Spleen (tissue), 11 donors: ENCODE measurements around the gene BAG5. TPM values are rescaled to one million over a fixed set of nuclear protein-coding genes. Genes with fewer than 3 reads are reported as not detected.

Experiments used
- DNase-seq: peaks from one replicate; pipeline ENCODE4 v3.0.0-alpha.2; 2020
- H3K27ac ChIP-seq, 8 donors: fragments of 200-600 bp; sonication (generic) in 7 of 8; 1 replicate in 4 of 8; 2 replicates in 4 of 8; pipeline versions ENCODE4 v1.5.0 to v1.8.0; 2016 to 2021; ENCODE audit warnings: inconsistent platforms in 4 of 8, mild to moderate bottlenecking in 4 of 8, moderate library complexity in 1 of 8
- H3K27me3 ChIP-seq, 7 donors: fragments of 200-600 bp; sonication (generic) in 6 of 7; replicated peaks in 1 of 7; 1 replicate in 4 of 7; 2 replicates in 3 of 7; pipeline versions ENCODE4 v1.5.0 to v1.8.0; 2016 to 2021; ENCODE audit warnings: inconsistent platforms in 3 of 7, mild to moderate bottlenecking in 1 of 7
- H3K36me3 ChIP-seq, 6 donors: fragments of 200-600 bp; sonication (generic) in 5 of 6; 1 replicate in 4 of 6; 2 replicates in 2 of 6; pipeline versions ENCODE4 v1.5.0 to v1.8.0; 2016 to 2021; ENCODE audit warnings: inconsistent platforms in 2 of 6
- H3K4me1 ChIP-seq, 6 donors: fragments of 200-600 bp; sonication (generic) in 5 of 6; 1 replicate in 3 of 6; 2 replicates in 3 of 6; pipeline versions ENCODE4 v1.5.0 to v1.8.0; 2016 to 2021; ENCODE audit warnings: inconsistent platforms in 3 of 6
- H3K4me3 ChIP-seq, 8 donors: fragments of 200-600 bp; sonication (generic) in 7 of 8; 1 replicate in 4 of 8; 2 replicates in 4 of 8; pipeline versions ENCODE4 v1.5.0 to v1.8.0; 2016 to 2021; ENCODE audit warnings: inconsistent platforms in 4 of 8, mild to moderate bottlenecking in 4 of 8, moderate library complexity in 2 of 8
- H3K9me3 ChIP-seq, 8 donors: fragments of 200-600 bp; sonication (generic) in 7 of 8; 1 replicate in 4 of 8; 2 replicates in 4 of 8; pipeline versions ENCODE4 v1.5.0 to v1.8.0; 2016 to 2021; ENCODE audit warnings: inconsistent platforms in 4 of 8
- POLR2A ChIP-seq, 3 donors: fragments of 450-650 bp; IDR thresholded peaks; one replicate each; pipeline ENCODE4 v1.5.1; 2017; ENCODE audit warnings: antibody characterized with exemption in 3 of 3, mild to moderate bottlenecking in 1 of 3
- POLR2AphosphoS5 ChIP-seq, 3 donors: sonication (generic); formaldehyde crosslinking; IDR thresholded peaks; one replicate each; pipeline ENCODE4 v1.5.1; 2017; ENCODE audit warnings: antibody characterized with exemption in 3 of 3
- WGBS, 5 donors: extraction: QIAGEN DNeasy Blood & Tissue Kit in 3 of 5; methylation state at CpG; one replicate each; pipeline versions ENCODE4 v1.1.5 to v1.1.7; 2013 to 2018; 5-methylcytosine and 5-hydroxymethylcytosine counted together
- intact Hi-C: fragments of 100-400 bp; cut with DNase I; formaldehyde crosslinking; loops from one replicate; pipeline ENCODE4 v1.15.0; 2023; ENCODE audit warnings: low total_unique reads
- polyA plus RNA-seq, 3 donors: library from polyadenylated mRNA; stranded (reverse); fragments of 200-250 nt; gene quantifications; one replicate each; pipeline ENCODE4 v1.2.1, GENCODE V29; 2013
- total RNA-seq, 7 donors: library from RNA; depleted of rRNA in 3 of 7; stranded (reverse); fragments of >200 nt in 3 of 7; fragmentation: NEBNext Ultra II Directional in 4 of 7; extraction: Animal tissue kit (Norgen Biotek cat#: 25700) in 4 of 7; gene quantifications; one replicate each; pipeline versions ENCODE4 v1.1.0 to v1.2.1, GENCODE V29; 2016 to 2021
- TF ChIP-seq, protein P1 (sequence below), 11 experiments: fragments of 200-600 bp in 7 of 11; fragments of 450-650 bp in 4 of 11; sonication (generic) in 4 of 11; IDR thresholded peaks in 8 of 11; conservative IDR thresholded peaks in 3 of 11; 1 replicate in 7 of 11; 2 replicates in 4 of 11; pipeline versions ENCODE4 v1.4.0 to v1.8.0; 2016 to 2021; ENCODE audit warnings: antibody characterized with exemption in 11 of 11, inconsistent platforms in 4 of 11, mild to moderate bottlenecking in 1 of 11
- donor health status: healthy with polysubstance abuse.
- donor health status: DM: no; HTN: no; CAD: no; lungs with moderate emphysema.
- donor health status: DM: no; HTN: no; CAD: no.
- donor health status: Bipolar disorder and iron deficiency.
- donor health status: healthy.
- donor health status: DM: no; HTN: no; CAD: no.
- donor health status: DM: yes; HTN: yes; CAD: no.

The BAG5 gene
- total and polyA plus RNA-seq, 10 donors: 9.3 to 42.5 (median 29.9) TPM

DNA sequence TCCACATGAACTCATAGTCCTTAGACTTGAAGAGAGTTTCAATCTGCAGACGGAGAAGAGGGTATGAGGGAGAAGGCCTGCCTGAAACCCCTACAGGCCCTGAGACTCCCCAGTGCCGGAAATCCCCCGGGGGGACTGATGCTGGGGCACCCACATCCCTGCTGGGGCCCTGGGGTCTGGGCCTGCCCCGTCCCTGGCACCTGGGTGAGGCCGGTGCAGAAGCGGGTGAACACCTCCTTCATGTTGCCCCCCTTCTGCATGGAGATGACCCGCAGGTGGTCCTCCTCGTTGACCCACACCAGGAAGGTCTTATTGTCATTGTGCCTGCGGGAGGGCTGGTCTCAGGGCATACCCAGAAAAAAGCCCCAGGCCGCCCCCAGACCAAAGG is 42.2 kb downstream of the BAG5 start:
- TF ChIP-seq, protein P1, sequence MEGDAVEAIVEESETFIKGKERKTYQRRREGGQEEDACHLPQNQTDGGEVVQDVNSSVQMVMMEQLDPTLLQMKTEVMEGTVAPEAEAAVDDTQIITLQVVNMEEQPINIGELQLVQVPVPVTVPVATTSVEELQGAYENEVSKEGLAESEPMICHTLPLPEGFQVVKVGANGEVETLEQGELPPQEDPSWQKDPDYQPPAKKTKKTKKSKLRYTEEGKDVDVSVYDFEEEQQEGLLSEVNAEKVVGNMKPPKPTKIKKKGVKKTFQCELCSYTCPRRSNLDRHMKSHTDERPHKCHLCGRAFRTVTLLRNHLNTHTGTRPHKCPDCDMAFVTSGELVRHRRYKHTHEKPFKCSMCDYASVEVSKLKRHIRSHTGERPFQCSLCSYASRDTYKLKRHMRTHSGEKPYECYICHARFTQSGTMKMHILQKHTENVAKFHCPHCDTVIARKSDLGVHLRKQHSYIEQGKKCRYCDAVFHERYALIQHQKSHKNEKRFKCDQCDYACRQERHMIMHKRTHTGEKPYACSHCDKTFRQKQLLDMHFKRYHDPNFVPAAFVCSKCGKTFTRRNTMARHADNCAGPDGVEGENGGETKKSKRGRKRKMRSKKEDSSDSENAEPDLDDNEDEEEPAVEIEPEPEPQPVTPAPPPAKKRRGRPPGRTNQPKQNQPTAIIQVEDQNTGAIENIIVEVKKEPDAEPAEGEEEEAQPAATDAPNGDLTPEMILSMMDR (IDR thresholded peaks at IDR 0.05 in 8 of 11, conservative IDR thresholded peaks at IDR 0.05 in 3 of 11): no peak
- no peak for TF ChIP-seq POLR2AphosphoS5 (IDR thresholded peaks at IDR 0.05)
- TF ChIP-seq POLR2A (IDR thresholded peaks at IDR 0.05): no peak
- DNase-seq: peak; percentile 77
- peaks cover 28 to 59% (median 55%) of the 10 kb centered on the region in 6 donors for H3K4me1 ChIP-seq
- peaks cover 0 to 55% (median 24%) of the 10 kb centered on the region in 7 donors for H3K27me3 ChIP-seq
- WGBS, 5 donors: 53 to 82% (median 65%) methylated on average over 3 to 10 of the region's 10 CpGs
- H3K27ac ChIP-seq: peak overlapping the region in 2 of 8 donors; percentile 42 to 66
- no peaks in the 10 kb centered on the region for H3K9me3 ChIP-seq
- H3K36me3 ChIP-seq: no peaks in the 10 kb centered on the region
- H3K4me3 ChIP-seq: peak overlapping the region in 7 of 8 donors; percentile 35 to 78 (median 61)
- intact Hi-C loops: no loop called here

DNA sequence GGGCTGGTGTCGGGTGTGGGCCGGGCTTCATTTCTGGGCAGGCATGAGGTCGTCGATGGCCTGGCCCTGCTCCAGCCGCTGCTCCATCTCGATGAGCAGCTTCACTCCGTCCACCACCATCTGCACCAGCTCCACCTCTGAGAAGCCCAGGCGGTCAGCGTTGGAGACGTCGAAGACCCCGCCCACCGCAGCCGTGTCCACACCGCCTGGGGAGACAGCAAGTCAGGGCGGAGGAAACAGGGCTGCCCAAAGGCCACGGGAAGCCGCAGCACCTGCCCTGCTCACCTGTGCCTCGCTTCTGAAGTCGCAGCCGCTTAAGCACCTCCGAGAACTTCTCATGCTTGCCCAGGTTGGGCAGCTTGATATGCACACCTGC is 42.6 kb downstream of the BAG5 start:
- Histone ChIP-seq H3K9me3 (no peaks in the 10 kb centered on the region), H3K27ac (peak overlapping the region in 2 of 8 donors; percentile 5 to 10), H3K36me3 (no peaks in the 10 kb centered on the region), H3K27me3 (peaks cover 0 to 55% (median 24%) of the 10 kb centered on the region in 7 donors), H3K4me1 (peaks cover 28 to 59% (median 55%) of the 10 kb centered on the region in 6 donors), H3K4me3 (no peak overlapping the region)
- WGBS, 5 donors: 68 to 89% (median 78%) methylated on average over 21 to 22 of the region's 22 CpGs
- TF ChIP-seq, protein P1 (IDR thresholded peaks at IDR 0.05 in 8 of 11, conservative IDR thresholded peaks at IDR 0.05 in 3 of 11): no peak
- TF ChIP-seq POLR2A (IDR thresholded peaks at IDR 0.05) (no peak), POLR2AphosphoS5 (IDR thresholded peaks at IDR 0.05) (no peak)
- DNase-seq: peak; percentile 75
- intact Hi-C loops: loop anchor here (5.0 kb wide), 1 partner anchor 32 kb away; no protein-coding TSS in a partner anchor

- Histone ChIP-seq H3K36me3 (no peaks in the 10 kb centered on the region), H3K4me1 (peaks cover 28 to 59% (median 55%) of the 10 kb centered on the region in 6 donors), H3K9me3 (no peaks in the 10 kb centered on the region), H3K27ac (peak overlapping the region in 3 of 8 donors; percentile 5 to 18 (median 10)), H3K27me3 (peaks cover 0 to 54% (median 24%) of the 10 kb centered on the region in 7 donors), H3K4me3 (no peak overlapping the region)
- peak; percentile 69 for DNase-seq
- TF ChIP-seq, protein P1 (IDR thresholded peaks at IDR 0.05 in 8 of 11, conservative IDR thresholded peaks at IDR 0.05 in 3 of 11): no peak
- TF ChIP-seq POLR2AphosphoS5 (IDR thresholded peaks at IDR 0.05) (no peak), POLR2A (IDR thresholded peaks at IDR 0.05) (no peak)
- WGBS, 5 donors: 32 to 44% (median 37%) methylated on average over 13 of the region's 13 CpGs
- intact Hi-C loops: loop anchor here (5.0 kb wide), 1 partner anchor 33 kb away; no protein-coding TSS in a partner anchor
These were observed 43.2 kb downstream of the BAG5 start for GRCh38 chr14:103519043-103519836.

- no peaks in the 10 kb centered on the region for H3K36me3 ChIP-seq
- no peaks in the 10 kb centered on the region for H3K9me3 ChIP-seq
- H3K4me1 ChIP-seq: peaks cover 28 to 63% (median 56%) of the 10 kb centered on the region in 6 donors
- intact Hi-C loops: loop anchor here (5.0 kb wide), 1 partner anchor 34 kb away; no protein-coding TSS in a partner anchor
- peak overlapping the region in 3 of 8 donors; percentile 5 to 33 (median 18) for H3K27ac ChIP-seq
- H3K27me3 ChIP-seq: peaks cover 0 to 47% (median 24%) of the 10 kb centered on the region in 7 donors
- H3K4me3 ChIP-seq: no peak overlapping the region
- 44 to 70% (median 48%) methylated on average over 3 to 9 of the region's 9 CpGs for WGBS, 5 donors
- DNase-seq: peak; percentile 91
- TF ChIP-seq POLR2A (IDR thresholded peaks at IDR 0.05) (no peak), POLR2AphosphoS5 (IDR thresholded peaks at IDR 0.05) (peak; percentile 14 to 63 (median 56))
- TF ChIP-seq, protein P1 (IDR thresholded peaks at IDR 0.05 in 8 of 11, conservative IDR thresholded peaks at IDR 0.05 in 3 of 11): peak; percentile 73 to 92 (median 89)
These were observed 43.9 kb downstream of the BAG5 start for GRCh38 chr14:103518422-103519042.
